Smooth muscle cell (in vitro differentiated cells): Measurements from ENCODE around the gene SLC12A9. TPM values are rescaled to one million over a fixed set of nuclear protein-coding genes. Genes with fewer than 3 reads are reported as not detected.
"Not testable (repeated sequence)": the region's sequence is repeated elsewhere in the genome, so short reads cannot be mapped to it uniquely, and the experiment has no call there.

ENCODE experiments used
- DNase-seq: peaks from one replicate; lab custom pipeline; 2025; ENCODE audit not compliant: unreplicated experiment; lab: John Stamatoyannopoulos, UW
- H2AFZ ChIP-seq: fragments of 200-600 bp; sonication (generic); 2 replicates; pipeline ENCODE4 v1.6.0; 2016; ENCODE audit warnings: antibody characterized with exemption, low read depth, mild to moderate bottlenecking
- H3F3A ChIP-seq: fragments of 200-600 bp; sonication (generic); 2 replicates; pipeline ENCODE4 v1.6.0; 2017; ENCODE audit warnings: antibody characterized with exemption, low read depth
- H3K27ac ChIP-seq: fragments of 200-600 bp; sonication (generic); 2 replicates; pipeline ENCODE4 v1.5.1; 2016; ENCODE audit warnings: low read depth, mild to moderate bottlenecking
- H3K27me3 ChIP-seq: fragments of 200-600 bp; sonication (generic); 2 replicates; pipeline ENCODE4 v1.6.1; 2016; ENCODE audit warnings: low read depth, mild to moderate bottlenecking
- H3K36me3 ChIP-seq: fragments of 200-600 bp; sonication (generic); 2 replicates; pipeline ENCODE4 v1.5.1; 2016; ENCODE audit warnings: low read depth
- H3K4me1 ChIP-seq: fragments of 200-600 bp; sonication (generic); 2 replicates; pipeline ENCODE4 v1.5.1; 2016; ENCODE audit warnings: low read depth
- H3K4me2 ChIP-seq: fragments of 200-600 bp; sonication (generic); 2 replicates; pipeline ENCODE4 v1.6.0; 2016; ENCODE audit warnings: mild to moderate bottlenecking
- H3K4me3 ChIP-seq: fragments of 200-600 bp; sonication (generic); 2 replicates; pipeline ENCODE4 v1.5.1; 2016; ENCODE audit warnings: mild to moderate bottlenecking
- H3K79me2 ChIP-seq: fragments of 200-600 bp; sonication (generic); 2 replicates; pipeline ENCODE4 v1.6.0; 2016; ENCODE audit warnings: low read depth, mild to moderate bottlenecking
- H3K9ac ChIP-seq: fragments of 200-600 bp; sonication (generic); 2 replicates; pipeline ENCODE4 v1.6.0; 2016; ENCODE audit warnings: low read depth
- H3K9me3 ChIP-seq: fragments of 200-600 bp; sonication (generic); replicated peaks from 2 replicates; pipeline ENCODE4 v1.5.1; 2016; ENCODE audit warnings: low read depth
- H4K20me1 ChIP-seq: fragments of 200-600 bp; sonication (generic); 2 replicates; pipeline ENCODE4 v1.6.0; 2016; ENCODE audit warnings: low read depth
- CTCF ChIP-seq: fragments of 200-600 bp; sonication (generic); IDR thresholded peaks from 2 replicates; pipeline ENCODE4 v1.5.1; 2017; ENCODE audit warnings: borderline replicate concordance, mild to moderate bottlenecking, antibody characterized with exemption; ENCODE audit not compliant: insufficient read depth, poor library complexity, severe bottlenecking
- WGBS: methylation state at CpG from one replicate; pipeline ENCODE4 v1.1.7; 2016; ENCODE audit warnings: low lambda C conversion rate; 5-methylcytosine and 5-hydroxymethylcytosine counted together
- polyA plus RNA-seq: library from polyadenylated mRNA; unstranded; fragments of >200 nt; fragmentation: Nextera tagmentation; extraction: Ambion mirVana; gene quantifications from 2 replicates; pipeline ENCODE4 v1.2.1, GENCODE V29; 2016
- total RNA-seq: library from RNA; depleted of rRNA; stranded (reverse); fragments of >200 nt; gene quantifications from 2 replicates; pipeline ENCODE4 v1.2.3, GENCODE V29; 2014

The SLC12A9 gene
- total and polyA plus RNA-seq, 2 experiments from 2014 or later, result 8.9 to 12.1 TPM

- Histone ChIP-seq H3K27ac (no peak overlapping the region), H3F3A (no peaks in the 10 kb centered on the region), H3K27me3 (peaks cover 4% of the 10 kb centered on the region), H3K9me3 (no peaks in the 10 kb centered on the region), H3K9ac (no peak overlapping the region), H3K4me3 (no peak overlapping the region), H3K4me2 (no peak overlapping the region), H3K4me1 (no peaks in the 10 kb centered on the region), H4K20me1 (no peaks in the 10 kb centered on the region), H3K36me3 (no peaks in the 10 kb centered on the region), H3K79me2 (no peaks in the 10 kb centered on the region), H2AFZ (no peak overlapping the region)
- no peak for TF ChIP-seq CTCF
- WGBS, result 97% methylated on average over 7 of the region's 7 CpGs
- no peak for DNase-seq
Observed at GRCh38 chr7:100902638-100903037, 50.1 kb downstream of the SLC12A9 start.

GRCh38 chr7:100908512-100908911 is 56.0 kb downstream of the SLC12A9 start:
- Histone ChIP-seq H3K9ac (no peak overlapping the region), H3K27me3 (no peaks in the 10 kb centered on the region), H3K4me1 (no peaks in the 10 kb centered on the region), H3K9me3 (no peaks in the 10 kb centered on the region), H2AFZ (no peak overlapping the region), H3K36me3 (no peaks in the 10 kb centered on the region), H3K27ac (no peak overlapping the region), H3F3A (no peaks in the 10 kb centered on the region), H3K4me3 (no peak overlapping the region), H3K79me2 (no peaks in the 10 kb centered on the region), H4K20me1 (no peaks in the 10 kb centered on the region), H3K4me2 (no peak overlapping the region)
- WGBS, result 95% methylated on average over 5 of the region's 5 CpGs
- TF ChIP-seq CTCF, result no peak
- DNase-seq, result no peak

GRCh38 chr7:100910443-100910842 is 57.9 kb downstream of the SLC12A9 start:
- not testable (repeated sequence) for H3K9ac ChIP-seq, H3K4me1 ChIP-seq, H3K4me2 ChIP-seq, H4K20me1 ChIP-seq, H3K4me3 ChIP-seq, DNase-seq, H3K79me2 ChIP-seq, H3K9me3 ChIP-seq, H3K36me3 ChIP-seq, H2AFZ ChIP-seq, H3F3A ChIP-seq, H3K27me3 ChIP-seq, H3K27ac ChIP-seq
- 87% methylated on average over 6 of the region's 7 CpGs for WGBS

GRCh38 chr7:100911484-100911883 is 59.0 kb downstream of the SLC12A9 start:
- 85% methylated on average over 3 of the region's 3 CpGs for WGBS
- no peak for DNase-seq
- no peaks in the 10 kb centered on the region for H3K4me1 ChIP-seq

More at GRCh38 chr7:100911484-100911883, 59.0 kb downstream of the SLC12A9 start:
- no peak for TF ChIP-seq CTCF
- Histone ChIP-seq H3K9me3 (no peaks in the 10 kb centered on the region), H3K27me3 (no peaks in the 10 kb centered on the region), H2AFZ (no peak overlapping the region), H4K20me1 (no peaks in the 10 kb centered on the region), H3K9ac (no peak overlapping the region), H3K36me3 (no peaks in the 10 kb centered on the region), H3F3A (no peaks in the 10 kb centered on the region), H3K4me2 (no peak overlapping the region), H3K79me2 (no peaks in the 10 kb centered on the region), H3K4me3 (no peak overlapping the region), H3K27ac (no peak overlapping the region)
